Measurements from ENCODE around the gene SIVA1.
A peak's percentile ranks its signal among the peaks of the same experiment; 100 is the strongest.

SIVA1 gene

DNA sequence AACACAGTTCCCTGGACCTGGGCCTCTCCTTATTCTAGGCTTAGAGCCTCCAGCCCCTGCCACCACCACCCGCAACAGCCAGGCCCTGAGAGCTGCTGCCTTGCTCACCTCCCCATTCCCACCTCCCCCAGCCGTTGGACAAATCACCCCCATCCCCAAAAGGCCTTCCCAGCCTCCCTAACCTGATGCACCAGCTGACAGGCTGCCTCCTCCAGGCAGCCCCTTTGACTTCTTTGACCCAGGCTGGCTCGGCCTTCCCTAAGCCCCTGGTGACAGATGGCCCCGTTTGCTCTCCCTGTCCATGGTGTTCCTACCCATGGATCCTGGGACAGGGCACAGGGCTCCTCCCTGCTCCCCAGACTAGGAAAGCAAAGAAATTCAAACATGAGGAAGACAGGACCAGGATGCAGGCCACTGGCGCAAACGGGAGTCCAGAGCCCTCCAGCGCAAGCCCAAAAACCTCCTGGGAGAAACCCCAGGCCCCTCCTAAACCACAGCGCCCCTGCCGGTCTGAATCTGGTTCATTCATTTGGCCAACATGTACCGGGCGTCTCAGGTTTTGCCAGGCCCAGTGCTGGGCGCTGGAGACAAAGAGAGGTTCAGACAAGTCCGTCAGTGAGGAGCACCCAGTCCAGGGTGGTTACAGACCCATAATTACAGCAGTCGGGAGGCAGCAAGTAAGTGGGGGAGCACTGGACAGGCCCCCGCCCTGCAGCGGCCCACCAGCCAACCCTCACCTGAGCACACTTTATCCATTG, 40.2 kb downstream of the SIVA1 start:
- H2AFZ ChIP-seq (ENCODE audit: insufficient read depth, low read length, poor library complexity): no peak overlapping the region
- H3K14ac ChIP-seq (ENCODE audit: low read length): no peak overlapping the region
- no CpG with 5 or more reads among the region's 16 CpGs for WGBS (ENCODE audit: extremely low coverage, insufficient coverage, insufficient read length)

DNA sequence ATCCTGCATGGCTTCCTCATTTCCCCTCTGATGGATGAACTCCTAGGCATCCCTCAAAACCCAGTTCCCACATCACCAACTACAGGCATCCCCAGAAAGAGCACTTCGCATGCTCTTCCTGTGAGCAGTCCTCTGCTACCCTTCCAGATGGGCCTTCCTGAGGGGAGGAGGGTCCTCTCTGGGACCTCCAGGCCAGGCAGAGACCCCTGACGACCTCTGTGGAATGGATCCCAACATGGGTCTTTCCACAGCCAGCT, 40.7 kb downstream of the SIVA1 start:
- Histone ChIP-seq H4K91ac (ENCODE audit: low read depth, low read length) (no peak overlapping the region), H3K36me3 (ENCODE audit: control insufficient read depth in 1 of 2, insufficient read depth in 2 of 2, low read length in 2 of 2) (peaks cover 41 to 47% of the 10 kb centered on the region in 2 experiments), H2AK5ac (ENCODE audit: low read length) (no peak overlapping the region), H3K9me3 (ENCODE audit: insufficient read depth, low read depth, low read length) (peaks cover 7% of the 10 kb centered on the region), H4K8ac (ENCODE audit: low read depth, low read length) (peak overlapping the region; percentile 6), H3K4me3 (ENCODE audit: low read depth, low read length) (no peak overlapping the region), H3K27me3 (ENCODE audit: insufficient read depth, low read length) (peaks cover 5% of the 10 kb centered on the region), H3K79me2 (ENCODE audit: control insufficient read depth, insufficient read depth, low read length, poor library complexity) (peaks cover 25% of the 10 kb centered on the region), H3K23ac (ENCODE audit: low read length) (no peak overlapping the region), H3K4me1 (ENCODE audit: control insufficient read depth in 1 of 2, insufficient read depth in 2 of 2, low read length in 2 of 2) (peaks cover 16 to 20% of the 10 kb centered on the region in 2 experiments), H3K18ac (ENCODE audit: low read length) (peak overlapping the region; percentile 71), H2AFZ (ENCODE audit: insufficient read depth, low read length, poor library complexity) (no peak overlapping the region), H3K9ac (ENCODE audit: low read length) (no peak overlapping the region), H3K4me2 (ENCODE audit: low read length) (peak overlapping the region; percentile 75), H3K79me1 (ENCODE audit: low read length) (peaks cover 15% of the 10 kb centered on the region), H3K4ac (ENCODE audit: low read depth, low read length) (peak overlapping the region; percentile 31), H2BK5ac (ENCODE audit: low read depth, low read length, poor library complexity) (no peak overlapping the region), H2BK12ac (ENCODE audit: low read length) (no peak overlapping the region), H2BK120ac (ENCODE audit: insufficient read depth, low read length, poor library complexity) (no peak overlapping the region), H4K12ac (ENCODE audit: low read depth, low read length) (no peak overlapping the region), H3K14ac (ENCODE audit: low read length) (no peak overlapping the region), H3K27ac (ENCODE audit: low read depth, low read length) (no peak overlapping the region)
- DNase-seq: no peak
- no CpG with 5 or more reads among the region's 2 CpGs for WGBS (ENCODE audit: extremely low coverage, insufficient coverage, insufficient read length)

More for the DNA sequence above, 40.2 kb downstream of the SIVA1 start:
- Histone ChIP-seq H3K27me3 (ENCODE audit: insufficient read depth, low read length) (peaks cover under 1% of the 10 kb centered on the region), H3K36me3 (ENCODE audit: control insufficient read depth in 1 of 2, insufficient read depth in 2 of 2, low read length in 2 of 2) (peaks cover 46 to 52% of the 10 kb centered on the region in 2 experiments), H2BK12ac (ENCODE audit: low read length) (no peak overlapping the region), H4K12ac (ENCODE audit: low read depth, low read length) (no peak overlapping the region), H3K27ac (ENCODE audit: low read depth, low read length) (no peak overlapping the region), H3K79me2 (ENCODE audit: control insufficient read depth, insufficient read depth, low read length, poor library complexity) (peaks cover 25% of the 10 kb centered on the region), H4K8ac (ENCODE audit: low read depth, low read length) (no peak overlapping the region), H3K79me1 (ENCODE audit: low read length) (peaks cover 15% of the 10 kb centered on the region), H3K4me3 (ENCODE audit: low read depth, low read length) (no peak overlapping the region), H2BK120ac (ENCODE audit: insufficient read depth, low read length, poor library complexity) (no peak overlapping the region), H3K9me3 (ENCODE audit: insufficient read depth, low read depth, low read length) (peaks cover 6% of the 10 kb centered on the region), H3K9ac (ENCODE audit: low read length) (no peak overlapping the region), H3K4me2 (ENCODE audit: low read length) (peak overlapping the region; percentile 75), H4K91ac (ENCODE audit: low read depth, low read length) (no peak overlapping the region), H2AK5ac (ENCODE audit: low read length) (no peak overlapping the region), H2BK5ac (ENCODE audit: low read depth, low read length, poor library complexity) (no peak overlapping the region), H3K23ac (ENCODE audit: low read length) (no peak overlapping the region), H3K18ac (ENCODE audit: low read length) (peak overlapping the region; percentile 14), H3K4me1 (ENCODE audit: control insufficient read depth in 1 of 2, insufficient read depth in 2 of 2, low read length in 2 of 2) (peaks cover 16 to 20% of the 10 kb centered on the region in 2 experiments), H3K4ac (ENCODE audit: low read depth, low read length) (peak overlapping the region; percentile 9)
- DNase-seq: no peak

DNA sequence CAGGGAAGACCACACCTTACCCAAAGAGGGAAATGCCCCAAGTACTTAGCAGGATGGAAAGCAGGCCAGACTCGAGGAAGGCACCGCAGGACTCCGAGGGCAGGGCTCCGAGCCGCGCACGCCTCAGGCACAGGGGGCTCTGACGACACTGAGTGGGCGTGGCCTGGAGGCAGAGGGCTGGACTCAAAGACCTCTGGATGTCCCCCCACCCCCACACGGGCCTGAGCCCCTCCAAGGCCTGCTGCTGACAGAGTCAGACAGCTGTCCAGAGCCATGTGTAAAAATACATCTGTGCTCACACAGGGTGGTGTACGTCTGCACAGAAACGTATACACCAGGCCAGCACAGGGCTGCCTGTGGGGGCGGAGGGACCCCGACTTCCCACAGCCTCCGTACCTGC, 41.2 kb downstream of the SIVA1 start:
- H3K4ac ChIP-seq (ENCODE audit: low read depth, low read length): peak overlapping the region; percentile 31
- peaks cover 16 to 20% of the 10 kb centered on the region in 2 experiments for H3K4me1 ChIP-seq (ENCODE audit: control insufficient read depth in 1 of 2, insufficient read depth in 2 of 2, low read length in 2 of 2)
- H2BK5ac ChIP-seq (ENCODE audit: low read depth, low read length, poor library complexity): no peak overlapping the region
- peaks cover 15% of the 10 kb centered on the region for H3K79me1 ChIP-seq (ENCODE audit: low read length)
- no peak overlapping the region for H2AFZ ChIP-seq (ENCODE audit: insufficient read depth, low read length, poor library complexity)
- peak; percentile 42 to 66 for DNase-seq
- peak overlapping the region; percentile 71 for H3K18ac ChIP-seq (ENCODE audit: low read length)
- no peak overlapping the region for H4K12ac ChIP-seq (ENCODE audit: low read depth, low read length)
- H3K4me3 ChIP-seq (ENCODE audit: low read depth, low read length): peak overlapping the region; percentile 47
- no CpG with 5 or more reads among the region's 15 CpGs for WGBS (ENCODE audit: extremely low coverage, insufficient coverage, insufficient read length)
- no peak overlapping the region for H2BK12ac ChIP-seq (ENCODE audit: low read length)
- H4K91ac ChIP-seq (ENCODE audit: low read depth, low read length): peak overlapping the region; percentile 10
- H3K79me2 ChIP-seq (ENCODE audit: control insufficient read depth, insufficient read depth, low read length, poor library complexity): peaks cover 25% of the 10 kb centered on the region
- no peak overlapping the region for H3K14ac ChIP-seq (ENCODE audit: low read length)
- peak overlapping the region; percentile 75 for H3K4me2 ChIP-seq (ENCODE audit: low read length)
- H3K27ac ChIP-seq (ENCODE audit: low read depth, low read length): no peak overlapping the region
- peaks cover 36 to 42% of the 10 kb centered on the region in 2 experiments for H3K36me3 ChIP-seq (ENCODE audit: control insufficient read depth in 1 of 2, insufficient read depth in 2 of 2, low read length in 2 of 2)
- H2BK120ac ChIP-seq (ENCODE audit: insufficient read depth, low read length, poor library complexity): no peak overlapping the region
- peaks cover 7% of the 10 kb centered on the region for H3K9me3 ChIP-seq (ENCODE audit: insufficient read depth, low read depth, low read length)
- H4K8ac ChIP-seq (ENCODE audit: low read depth, low read length): peak overlapping the region; percentile 6
- H3K9ac ChIP-seq (ENCODE audit: low read length): no peak overlapping the region
- H2AK5ac ChIP-seq (ENCODE audit: low read length): no peak overlapping the region
- no peak overlapping the region for H3K23ac ChIP-seq (ENCODE audit: low read length)
- peaks cover 6% of the 10 kb centered on the region for H3K27me3 ChIP-seq (ENCODE audit: insufficient read depth, low read length)

DNA sequence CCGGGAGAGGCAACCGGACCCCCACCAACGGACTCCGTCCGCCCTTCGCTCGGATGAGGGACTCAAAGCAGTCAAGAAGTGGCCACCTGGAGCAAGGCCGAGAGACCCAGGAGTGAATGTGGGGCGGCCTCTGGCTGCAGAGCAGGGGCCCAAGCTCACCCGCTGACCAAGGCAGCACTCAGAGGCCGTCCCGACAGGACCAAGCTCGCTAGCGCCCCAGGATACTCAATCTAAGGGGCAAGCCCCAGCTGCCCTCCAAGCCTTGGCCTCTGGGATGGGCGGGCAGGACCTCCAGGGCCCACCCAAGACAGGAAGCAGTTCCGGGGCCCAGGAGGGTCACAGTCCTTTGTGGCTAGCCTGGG, 41.7 kb downstream of the SIVA1 start:
- H4K91ac ChIP-seq (ENCODE audit: low read depth, low read length): peak overlapping the region; percentile 82
- peak overlapping the region; percentile 54 for H4K12ac ChIP-seq (ENCODE audit: low read depth, low read length)
- H3K79me1 ChIP-seq (ENCODE audit: low read length): peaks cover 16% of the 10 kb centered on the region
- H2BK5ac ChIP-seq (ENCODE audit: low read depth, low read length, poor library complexity): peak overlapping the region; percentile 23
- H3K79me2 ChIP-seq (ENCODE audit: control insufficient read depth, insufficient read depth, low read length, poor library complexity): peaks cover 25% of the 10 kb centered on the region
- H3K36me3 ChIP-seq (ENCODE audit: control insufficient read depth in 1 of 2, insufficient read depth in 2 of 2, low read length in 2 of 2): peaks cover 31 to 37% of the 10 kb centered on the region in 2 experiments
- H2BK12ac ChIP-seq (ENCODE audit: low read length): peak overlapping the region; percentile 13
- no CpG with 5 or more reads among the region's 16 CpGs for WGBS (ENCODE audit: extremely low coverage, insufficient coverage, insufficient read length)
- peak overlapping the region; percentile 88 for H3K9ac ChIP-seq (ENCODE audit: low read length)
- H3K4me1 ChIP-seq (ENCODE audit: control insufficient read depth in 1 of 2, insufficient read depth in 2 of 2, low read length in 2 of 2): peaks cover 16 to 21% of the 10 kb centered on the region in 2 experiments
- H3K14ac ChIP-seq (ENCODE audit: low read length): peak overlapping the region; percentile 87
- DNase-seq: no peak
- H3K4me3 ChIP-seq (ENCODE audit: low read depth, low read length): peak overlapping the region; percentile 82
- peak overlapping the region; percentile 89 for H3K18ac ChIP-seq (ENCODE audit: low read length)
- H3K27me3 ChIP-seq (ENCODE audit: insufficient read depth, low read length): peaks cover 6% of the 10 kb centered on the region
- H3K23ac ChIP-seq (ENCODE audit: low read length): no peak overlapping the region
- H2AK5ac ChIP-seq (ENCODE audit: low read length): peak overlapping the region; percentile 31
- peaks cover 7% of the 10 kb centered on the region for H3K9me3 ChIP-seq (ENCODE audit: insufficient read depth, low read depth, low read length)
- peak overlapping the region; percentile 65 for H2BK120ac ChIP-seq (ENCODE audit: insufficient read depth, low read length, poor library complexity)
- peak overlapping the region; percentile 66 for H4K8ac ChIP-seq (ENCODE audit: low read depth, low read length)
- H3K4me2 ChIP-seq (ENCODE audit: low read length): peak overlapping the region; percentile 75
- H3K27ac ChIP-seq (ENCODE audit: low read depth, low read length): peak overlapping the region; percentile 53
- H2AFZ ChIP-seq (ENCODE audit: insufficient read depth, low read length, poor library complexity): peak overlapping the region; percentile 35
- peak overlapping the region; percentile 84 for H3K4ac ChIP-seq (ENCODE audit: low read depth, low read length)
